Measurements from ENCODE around the gene PLEKHM2.

Gene PLEKHM2

DNA sequence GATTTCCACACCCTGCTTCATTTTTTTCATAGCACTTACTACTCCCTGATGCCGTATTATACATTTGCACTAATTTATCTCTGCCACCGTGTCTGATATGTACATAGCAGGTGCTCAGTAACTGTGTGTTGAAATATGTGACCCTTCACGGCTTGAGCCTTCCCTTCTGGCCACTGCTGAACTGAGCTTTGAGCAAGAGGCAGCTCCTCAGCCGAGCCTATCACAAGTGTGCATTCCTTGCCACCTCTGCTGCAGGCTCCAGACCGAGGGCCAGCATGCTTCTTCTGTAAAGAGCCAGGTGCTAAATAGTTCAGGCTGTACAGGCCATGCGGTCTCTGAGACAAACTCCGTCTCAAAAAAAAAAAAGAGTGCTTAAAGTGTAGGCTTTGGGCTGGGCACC is 22.6 kb downstream of the PLEKHM2 start:
- TF ChIP-seq, protein P1, sequence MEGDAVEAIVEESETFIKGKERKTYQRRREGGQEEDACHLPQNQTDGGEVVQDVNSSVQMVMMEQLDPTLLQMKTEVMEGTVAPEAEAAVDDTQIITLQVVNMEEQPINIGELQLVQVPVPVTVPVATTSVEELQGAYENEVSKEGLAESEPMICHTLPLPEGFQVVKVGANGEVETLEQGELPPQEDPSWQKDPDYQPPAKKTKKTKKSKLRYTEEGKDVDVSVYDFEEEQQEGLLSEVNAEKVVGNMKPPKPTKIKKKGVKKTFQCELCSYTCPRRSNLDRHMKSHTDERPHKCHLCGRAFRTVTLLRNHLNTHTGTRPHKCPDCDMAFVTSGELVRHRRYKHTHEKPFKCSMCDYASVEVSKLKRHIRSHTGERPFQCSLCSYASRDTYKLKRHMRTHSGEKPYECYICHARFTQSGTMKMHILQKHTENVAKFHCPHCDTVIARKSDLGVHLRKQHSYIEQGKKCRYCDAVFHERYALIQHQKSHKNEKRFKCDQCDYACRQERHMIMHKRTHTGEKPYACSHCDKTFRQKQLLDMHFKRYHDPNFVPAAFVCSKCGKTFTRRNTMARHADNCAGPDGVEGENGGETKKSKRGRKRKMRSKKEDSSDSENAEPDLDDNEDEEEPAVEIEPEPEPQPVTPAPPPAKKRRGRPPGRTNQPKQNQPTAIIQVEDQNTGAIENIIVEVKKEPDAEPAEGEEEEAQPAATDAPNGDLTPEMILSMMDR (IDR thresholded peaks at IDR 0.05; ENCODE audit: insufficient read depth, low read depth, low read length, missing control alignments), result no peak
- no peak overlapping the region for H3K4me3 ChIP-seq (ENCODE audit: low read length)
- no peak for DNase-seq (ENCODE audit: low read depth)

DNA sequence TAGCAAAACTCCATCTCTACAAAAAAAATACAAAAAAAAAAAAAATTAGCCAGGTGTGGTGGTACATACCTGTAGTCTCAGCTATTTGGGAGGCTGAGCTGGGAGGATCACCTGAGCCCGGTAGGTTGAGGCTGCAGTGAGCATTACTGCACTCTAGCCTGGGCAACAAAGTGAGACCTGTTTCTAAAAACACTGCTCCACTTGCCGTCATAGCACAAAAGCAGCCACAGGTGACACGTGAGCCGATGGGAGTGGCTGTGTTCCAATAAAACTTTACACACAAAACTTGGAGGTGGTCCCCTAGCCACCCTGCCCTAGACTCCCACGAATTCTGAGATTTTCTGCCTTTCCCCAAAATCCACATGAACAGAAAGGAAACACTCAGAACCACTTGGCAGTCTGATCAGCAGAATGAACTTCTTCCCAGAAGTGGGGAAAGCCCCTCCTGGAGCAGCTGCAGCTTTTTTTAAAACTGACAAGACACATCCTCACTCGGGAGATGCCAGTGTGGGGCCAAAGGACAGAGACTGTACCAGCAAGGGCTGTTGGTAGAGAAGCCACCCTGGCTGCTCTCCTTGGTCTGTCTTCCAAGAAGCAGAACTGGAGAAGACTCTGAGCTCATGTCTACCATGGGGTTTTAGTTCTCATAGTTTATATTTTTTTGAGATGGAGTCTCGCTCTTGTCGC is 23.3 kb downstream of the PLEKHM2 start:
- no peak overlapping the region for H3K4me3 ChIP-seq (ENCODE audit: low read length)
- TF ChIP-seq, protein P1 (IDR thresholded peaks at IDR 0.05; ENCODE audit: insufficient read depth, low read depth, low read length, missing control alignments), result no peak
- DNase-seq (ENCODE audit: low read depth), result no peak

DNA sequence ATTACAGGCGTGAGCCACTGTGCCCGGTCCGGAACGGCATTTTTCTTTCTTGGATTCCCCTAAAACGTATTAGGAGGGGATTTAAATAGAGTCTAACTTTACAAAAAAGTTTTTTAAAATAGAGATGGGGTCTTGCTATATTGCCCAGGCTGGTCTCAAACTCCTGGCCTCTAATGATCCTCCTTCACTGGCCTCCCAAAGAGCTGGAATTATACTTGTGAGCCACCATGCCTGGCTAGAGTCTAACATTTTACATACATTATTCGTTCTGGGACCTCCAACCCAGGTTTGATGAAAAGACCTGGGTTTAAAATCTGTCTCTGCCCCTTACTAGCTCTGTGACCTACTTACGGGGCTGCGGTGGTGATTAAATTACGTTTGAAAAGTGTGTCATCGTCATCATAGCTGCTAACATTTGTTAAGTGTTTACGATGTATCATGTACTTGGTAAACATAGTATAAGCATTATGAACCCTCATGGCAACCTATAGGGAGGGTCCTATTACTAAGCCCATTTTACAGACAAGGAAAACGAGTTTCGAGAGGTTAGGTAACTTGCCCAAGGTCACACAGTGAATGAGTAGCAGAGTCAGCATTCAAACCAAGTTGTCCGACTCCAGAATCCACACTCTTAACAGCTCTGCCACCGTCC is 24.5 kb downstream of the PLEKHM2 start:
- TF ChIP-seq, protein P1 (IDR thresholded peaks at IDR 0.05; ENCODE audit: insufficient read depth, low read depth, low read length, missing control alignments), result no peak
- no peak for DNase-seq (ENCODE audit: low read depth)
- H3K4me3 ChIP-seq (ENCODE audit: low read length), result no peak overlapping the region

DNA sequence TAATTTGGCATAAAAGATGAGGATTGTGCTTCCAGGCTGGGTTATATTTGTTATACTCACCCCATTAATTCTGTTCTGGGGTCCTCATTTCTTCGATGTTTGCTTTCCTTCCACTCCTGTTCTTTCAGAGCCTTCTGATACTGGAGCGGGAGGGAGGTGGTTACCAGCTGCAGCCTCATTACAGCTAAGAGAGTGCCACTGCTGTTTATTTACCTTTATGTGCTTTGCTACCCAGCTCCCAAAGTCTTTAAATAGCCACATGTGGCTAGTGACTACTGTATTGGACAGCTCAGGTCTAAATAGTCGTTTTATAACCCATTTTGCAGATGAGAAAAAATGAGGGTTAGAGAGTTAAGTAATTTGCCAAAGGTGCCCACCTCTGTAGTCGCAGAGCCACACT is 25.1 kb downstream of the PLEKHM2 start:
- DNase-seq (ENCODE audit: low read depth), result no peak
- TF ChIP-seq, protein P1 (IDR thresholded peaks at IDR 0.05; ENCODE audit: insufficient read depth, low read depth, low read length, missing control alignments), result no peak
- no peak overlapping the region for H3K4me3 ChIP-seq (ENCODE audit: low read length)

DNA sequence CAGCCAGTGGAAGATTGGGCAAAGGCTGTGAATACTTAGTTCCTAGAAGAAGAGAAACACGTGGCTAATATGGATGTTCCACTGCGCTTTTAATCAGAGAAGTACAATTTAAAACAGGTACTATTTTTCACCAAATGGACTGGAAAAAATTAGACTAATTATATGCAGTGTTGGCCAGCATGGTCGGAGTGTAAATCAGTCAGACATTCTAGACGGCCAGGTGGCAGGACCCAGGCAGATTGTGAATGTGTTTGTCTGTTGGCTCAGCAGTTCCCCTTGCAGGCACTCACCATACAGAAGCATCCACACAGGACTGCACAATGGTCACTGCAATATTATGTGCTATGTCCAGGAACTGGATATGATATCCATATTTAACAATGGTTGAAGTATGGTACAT is 28.0 kb downstream of the PLEKHM2 start:
- H3K4me3 ChIP-seq (ENCODE audit: low read length), result no peak overlapping the region
- TF ChIP-seq, protein P1 (IDR thresholded peaks at IDR 0.05; ENCODE audit: insufficient read depth, low read depth, low read length, missing control alignments), result no peak
- DNase-seq (ENCODE audit: low read depth), result no peak

DNA sequence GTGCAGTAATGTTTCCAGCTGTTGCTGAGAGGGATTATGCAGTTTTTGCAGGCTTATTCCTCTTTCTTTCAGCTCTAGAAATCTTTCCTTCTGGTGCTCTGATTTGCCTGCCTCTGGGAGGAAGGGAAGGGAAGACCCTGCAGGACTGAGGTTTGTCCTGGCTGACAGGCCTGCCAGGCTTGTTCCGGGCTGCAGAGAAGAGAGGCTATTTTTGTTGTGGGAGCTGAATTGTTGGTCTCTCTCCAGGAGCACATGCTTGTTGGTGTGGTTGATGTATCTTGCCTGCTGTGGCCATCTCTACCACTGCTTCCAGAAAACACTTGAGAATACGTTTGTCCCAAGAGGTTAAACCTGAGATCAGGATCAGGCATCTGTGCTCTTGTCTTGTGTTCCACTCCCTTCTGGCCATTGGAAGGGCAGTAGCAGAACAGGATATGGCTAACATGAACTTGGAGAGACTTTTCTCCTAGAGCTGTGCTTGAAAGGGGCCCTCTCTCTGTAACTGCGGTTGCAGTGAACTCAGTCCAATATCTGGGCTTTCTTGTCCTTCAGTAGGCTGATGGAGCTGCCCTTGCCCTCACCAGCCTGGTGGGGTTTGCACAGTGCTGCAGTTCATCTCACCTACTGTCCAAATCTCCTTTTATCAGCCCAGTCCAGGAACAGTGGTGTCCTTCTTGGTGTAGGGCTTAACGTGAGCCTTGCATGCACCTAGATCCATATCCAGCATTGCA is 30.5 kb downstream of the PLEKHM2 start:
- no peak for DNase-seq (ENCODE audit: low read depth)
- no peak overlapping the region for H3K4me3 ChIP-seq (ENCODE audit: low read length)
- TF ChIP-seq, protein P1 (IDR thresholded peaks at IDR 0.05; ENCODE audit: insufficient read depth, low read depth, low read length, missing control alignments), result no peak

Measured in epithelial cell of esophagus (primary cell).